IMR-90 (cell line): ENCODE measurements around the gene GSTA2.

ENCODE experiments used
- CEBPB ChIP-seq: IDR thresholded peaks from 2 replicates; pipeline ENCODE4 v1.6.1; 2012; ENCODE audit warnings: low read depth, low read length, improper control_type of control experiment
- ELK1 ChIP-seq: fragments of 150-350 bp; IDR thresholded peaks from 2 replicates; pipeline ENCODE4 v1.6.1; 2016; ENCODE audit warnings: low read depth, mild to moderate bottlenecking, low read length, moderate library complexity, borderline replicate concordance
- FOS ChIP-seq: fragments of 150-350 bp; IDR thresholded peaks from 2 replicates; pipeline ENCODE4 v1.6.1; 2016; ENCODE audit warnings: low read depth, low read length
- MXI1 ChIP-seq: IDR thresholded peaks from 2 replicates; pipeline ENCODE4 v1.6.1; 2012; ENCODE audit warnings: low read depth, mild to moderate bottlenecking, low read length, moderate library complexity, borderline replicate concordance
- POLR2A ChIP-seq: IDR thresholded peaks from 2 replicates; pipeline ENCODE4 v1.6.1; 2012; ENCODE audit warnings: mild to moderate bottlenecking, low read depth, low read length
- RAD21 ChIP-seq: IDR thresholded peaks from 2 replicates; pipeline ENCODE4 v1.6.1; 2012; ENCODE audit warnings: low read length, improper control_type of control experiment
- RFX5 ChIP-seq: IDR thresholded peaks from 2 replicates; pipeline ENCODE4 v1.8.0; 2012; ENCODE audit warnings: low read depth, mild to moderate bottlenecking, low read length, moderate library complexity
- SMC3 ChIP-seq: fragments of 150-350 bp; IDR thresholded peaks from 2 replicates; pipeline ENCODE4 v1.6.1; 2016; ENCODE audit warnings: low read depth, mild to moderate bottlenecking, antibody characterized with exemption, low read length, moderate library complexity
- USF2 ChIP-seq: fragments of 150-350 bp; IDR thresholded peaks from 2 replicates; pipeline ENCODE4 v1.6.1; 2017; ENCODE audit warnings: mild to moderate bottlenecking, antibody characterized with exemption, low read length, low read depth
- TF ChIP-seq, protein P1 (sequence below): conservative IDR thresholded peaks from 2 replicates; pipeline ENCODE4 v1.5.1; 2012; ENCODE audit warnings: mild to moderate bottlenecking, low read depth, low read length, improper control_type of control experiment

DNA sequence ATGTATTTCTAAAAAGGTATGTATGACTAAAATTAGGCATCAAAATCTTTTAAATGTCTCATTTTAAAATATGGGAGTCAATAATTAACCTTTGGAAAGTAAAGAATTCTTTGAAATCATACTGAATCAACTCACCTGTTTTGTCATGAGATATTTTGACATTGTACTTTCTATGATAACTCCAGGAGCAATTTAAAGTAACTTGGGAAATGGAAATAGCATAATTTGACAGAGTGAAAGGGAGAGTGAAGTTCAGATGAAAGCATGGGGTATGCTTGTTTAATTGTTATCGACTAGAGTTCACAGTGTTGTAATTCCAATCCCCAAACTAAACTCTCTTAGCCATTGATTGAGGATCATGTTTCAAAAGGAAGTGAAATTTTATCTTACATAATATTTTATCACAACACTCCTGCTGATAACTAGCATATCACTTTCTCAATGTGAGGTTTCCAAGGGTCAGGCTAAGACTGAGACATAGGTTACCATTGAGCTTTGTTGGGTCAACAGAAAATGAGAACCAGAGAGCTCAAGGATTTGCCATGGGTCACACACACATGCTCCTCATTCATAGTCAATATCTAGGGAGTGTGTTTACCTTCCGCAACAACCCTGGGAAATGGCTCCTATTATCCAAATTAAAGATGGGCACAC lies 38.0 kb upstream of the GSTA2 start:
- TF ChIP-seq ELK1 (no peak), POLR2A (no peak), RAD21 (no peak), SMC3 (no peak), FOS (no peak), RFX5 (no peak), MXI1 (no peak), CEBPB (no peak), USF2 (no peak)
- TF ChIP-seq, protein P1, sequence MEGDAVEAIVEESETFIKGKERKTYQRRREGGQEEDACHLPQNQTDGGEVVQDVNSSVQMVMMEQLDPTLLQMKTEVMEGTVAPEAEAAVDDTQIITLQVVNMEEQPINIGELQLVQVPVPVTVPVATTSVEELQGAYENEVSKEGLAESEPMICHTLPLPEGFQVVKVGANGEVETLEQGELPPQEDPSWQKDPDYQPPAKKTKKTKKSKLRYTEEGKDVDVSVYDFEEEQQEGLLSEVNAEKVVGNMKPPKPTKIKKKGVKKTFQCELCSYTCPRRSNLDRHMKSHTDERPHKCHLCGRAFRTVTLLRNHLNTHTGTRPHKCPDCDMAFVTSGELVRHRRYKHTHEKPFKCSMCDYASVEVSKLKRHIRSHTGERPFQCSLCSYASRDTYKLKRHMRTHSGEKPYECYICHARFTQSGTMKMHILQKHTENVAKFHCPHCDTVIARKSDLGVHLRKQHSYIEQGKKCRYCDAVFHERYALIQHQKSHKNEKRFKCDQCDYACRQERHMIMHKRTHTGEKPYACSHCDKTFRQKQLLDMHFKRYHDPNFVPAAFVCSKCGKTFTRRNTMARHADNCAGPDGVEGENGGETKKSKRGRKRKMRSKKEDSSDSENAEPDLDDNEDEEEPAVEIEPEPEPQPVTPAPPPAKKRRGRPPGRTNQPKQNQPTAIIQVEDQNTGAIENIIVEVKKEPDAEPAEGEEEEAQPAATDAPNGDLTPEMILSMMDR, result no peak
